NCI-H146 treated with DMSO at 0.1 percent for 48 hours (cell line): ENCODE data around the gene FMNL1.
"Not testable (repeated sequence)": the region's sequence is repeated elsewhere in the genome, so short reads cannot be mapped to it uniquely, and the experiment has no call there.

ENCODE experiments used
- DNase-seq: peaks from one replicate; lab custom pipeline; 2025; ENCODE audit not compliant: unreplicated experiment; lab: John Stamatoyannopoulos, UW

FMNL1 gene

GRCh38 chr17:45234641-45235415 is 13.1 kb downstream of the FMNL1 start:
- peak; percentile 70 for DNase-seq

GRCh38 chr17:45235416-45236281 is 14.0 kb downstream of the FMNL1 start:
- DNase-seq: peak; percentile 48

DNA sequence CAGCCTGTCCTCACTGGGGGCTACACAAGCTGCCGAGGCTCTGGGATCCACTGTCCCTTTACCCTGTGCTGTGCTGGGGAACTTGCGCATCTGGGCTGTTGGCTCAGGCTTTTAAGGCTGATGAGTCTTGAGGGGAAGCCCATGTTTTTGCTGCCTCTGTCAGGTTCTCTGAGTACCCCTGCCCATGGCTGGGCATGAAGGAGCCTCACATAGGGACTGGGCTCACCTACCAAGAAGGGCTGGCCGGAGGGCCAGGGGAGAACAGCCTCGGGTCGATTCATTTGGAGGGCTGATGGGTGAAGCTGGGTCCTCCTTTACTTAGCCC is 14.6 kb downstream of the FMNL1 start:
- no peak for DNase-seq

- no peak for DNase-seq
Observed at GRCh38 chr17:45237686-45238085, 16.0 kb downstream of the FMNL1 start.

DNA sequence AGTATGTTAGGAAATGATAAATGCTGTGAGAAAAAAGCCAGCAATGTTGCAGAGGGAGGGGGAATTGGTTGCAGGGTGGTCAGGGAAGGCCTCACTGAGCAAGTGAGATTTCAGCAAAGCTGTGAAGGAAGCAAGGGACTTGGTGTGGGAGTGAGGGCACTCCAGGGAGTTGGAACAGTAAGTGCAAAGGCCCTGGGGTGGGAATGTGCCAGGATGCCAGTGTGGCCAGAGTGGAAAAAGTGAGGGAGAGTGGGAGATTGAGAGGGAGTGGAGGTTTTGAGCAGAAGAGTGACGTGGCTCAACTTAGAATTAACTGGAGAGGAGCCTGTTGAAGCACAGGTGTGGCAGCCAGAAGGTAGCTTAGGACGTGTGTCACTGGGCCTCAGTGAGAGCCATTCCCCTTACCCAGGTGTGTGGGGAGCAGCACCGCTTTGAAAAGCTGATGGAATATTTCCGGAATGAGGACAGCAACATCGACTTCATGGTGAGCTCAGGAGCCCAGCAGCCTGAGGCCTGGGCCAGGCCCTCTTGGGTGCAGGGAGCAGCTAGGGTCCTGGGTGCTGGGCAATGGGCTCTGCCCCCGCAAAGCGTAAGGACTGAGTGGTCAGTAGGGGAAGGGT is 16.6 kb downstream of the FMNL1 start:
- no peak for DNase-seq

- no peak for DNase-seq
Observed at GRCh38 chr17:45240905-45241327, 19.2 kb downstream of the FMNL1 start.

DNA sequence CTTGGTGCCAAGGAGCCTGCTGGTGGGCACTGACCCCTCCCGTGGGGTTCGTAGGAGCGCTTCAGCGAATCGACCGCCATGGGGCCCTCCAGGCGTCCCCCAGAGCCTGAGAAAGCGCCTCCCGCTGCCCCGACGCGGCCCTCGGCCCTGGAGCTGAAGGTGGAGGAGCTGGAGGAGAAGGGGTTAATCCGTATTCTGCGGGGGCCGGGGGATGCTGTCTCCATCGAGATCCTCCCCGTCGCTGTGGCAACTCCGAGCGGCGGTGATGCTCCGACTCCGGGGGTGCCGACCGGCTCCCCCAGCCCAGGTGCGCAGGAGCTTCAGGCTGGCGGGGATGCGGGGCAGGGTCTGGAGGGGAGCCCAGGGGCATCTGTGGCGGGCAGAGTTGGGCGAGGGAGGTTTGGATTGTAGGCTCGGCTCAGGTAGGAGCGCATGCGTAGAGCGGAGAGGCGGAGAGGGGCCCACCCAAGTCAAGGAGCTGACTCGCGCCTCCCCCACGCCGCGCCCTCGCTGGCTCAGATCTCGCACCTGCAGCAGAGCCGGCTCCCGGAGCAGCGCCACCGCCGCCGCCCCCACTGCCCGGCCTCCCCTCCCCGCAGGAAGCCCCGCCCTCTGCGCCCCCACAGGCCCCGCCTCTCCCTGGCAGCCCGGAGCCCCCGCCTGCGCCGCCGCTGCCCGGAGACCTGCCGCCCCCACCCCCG is 19.8 kb downstream of the FMNL1 start:
- peak; percentile 18 for DNase-seq

GRCh38 chr17:45242029-45242414 is 20.3 kb downstream of the FMNL1 start:
- no peak for DNase-seq

DNA sequence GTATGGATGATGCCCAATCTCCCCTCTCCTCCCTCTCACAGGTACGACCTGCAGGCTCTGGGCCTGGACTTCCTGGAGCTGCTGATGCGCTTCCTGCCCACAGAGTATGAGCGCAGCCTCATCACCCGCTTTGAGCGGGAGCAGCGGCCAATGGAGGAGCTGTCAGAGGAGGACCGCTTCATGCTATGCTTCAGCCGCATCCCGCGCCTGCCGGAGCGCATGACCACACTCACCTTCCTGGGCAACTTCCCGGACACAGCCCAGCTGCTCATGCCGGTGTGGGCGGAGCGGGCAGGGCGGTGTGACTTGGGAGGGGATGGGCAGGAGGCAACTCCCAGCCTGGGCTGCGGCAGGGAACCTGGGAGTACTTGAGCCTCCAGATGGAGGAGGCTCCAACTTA is 22.1 kb downstream of the FMNL1 start:
- DNase-seq: no peak

DNA sequence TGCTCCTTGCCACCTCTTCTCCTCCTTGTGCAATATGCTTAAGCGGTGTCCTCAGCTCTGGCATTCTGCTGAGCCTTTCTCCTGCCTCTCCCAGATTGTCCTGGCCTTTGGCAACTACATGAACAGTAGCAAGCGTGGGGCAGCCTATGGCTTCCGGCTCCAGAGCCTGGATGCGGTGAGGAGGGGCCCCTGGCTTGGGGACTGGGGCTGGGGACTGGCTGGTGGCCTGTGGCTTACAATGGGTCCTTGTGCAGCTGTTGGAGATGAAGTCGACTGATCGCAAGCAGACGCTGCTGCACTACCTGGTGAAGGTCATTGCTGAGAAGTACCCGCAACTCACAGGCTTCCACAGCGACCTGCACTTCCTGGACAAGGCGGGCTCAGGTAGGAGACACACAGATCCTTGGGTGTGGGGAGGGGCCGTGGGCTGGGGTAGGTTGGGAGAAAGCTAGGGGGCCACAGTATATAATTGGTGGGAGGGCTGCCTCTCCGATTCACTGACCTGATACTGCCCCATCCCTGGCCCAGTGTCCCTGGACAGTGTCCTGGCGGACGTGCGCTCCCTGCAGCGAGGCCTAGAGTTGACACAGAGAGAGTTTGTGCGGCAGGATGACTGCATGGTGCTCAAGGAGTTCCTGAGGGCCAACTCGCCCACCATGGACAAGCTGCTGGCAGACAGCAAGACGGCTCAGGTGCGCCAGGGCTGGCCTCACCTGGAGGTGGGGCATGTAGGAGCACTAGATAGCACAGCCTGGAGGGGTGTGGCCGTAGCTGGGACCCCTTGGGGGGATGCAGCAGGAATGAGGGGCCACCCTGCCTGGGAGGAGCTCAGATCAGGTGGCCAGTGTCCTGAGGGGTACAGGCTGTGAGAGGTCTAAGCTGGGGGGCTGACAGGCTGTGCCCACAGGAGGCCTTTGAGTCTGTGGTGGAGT is 23.3 kb downstream of the FMNL1 start:
- DNase-seq: no peak

GRCh38 chr17:45246338-45246737 is 24.7 kb downstream of the FMNL1 start:
- DNase-seq: no peak

DNA sequence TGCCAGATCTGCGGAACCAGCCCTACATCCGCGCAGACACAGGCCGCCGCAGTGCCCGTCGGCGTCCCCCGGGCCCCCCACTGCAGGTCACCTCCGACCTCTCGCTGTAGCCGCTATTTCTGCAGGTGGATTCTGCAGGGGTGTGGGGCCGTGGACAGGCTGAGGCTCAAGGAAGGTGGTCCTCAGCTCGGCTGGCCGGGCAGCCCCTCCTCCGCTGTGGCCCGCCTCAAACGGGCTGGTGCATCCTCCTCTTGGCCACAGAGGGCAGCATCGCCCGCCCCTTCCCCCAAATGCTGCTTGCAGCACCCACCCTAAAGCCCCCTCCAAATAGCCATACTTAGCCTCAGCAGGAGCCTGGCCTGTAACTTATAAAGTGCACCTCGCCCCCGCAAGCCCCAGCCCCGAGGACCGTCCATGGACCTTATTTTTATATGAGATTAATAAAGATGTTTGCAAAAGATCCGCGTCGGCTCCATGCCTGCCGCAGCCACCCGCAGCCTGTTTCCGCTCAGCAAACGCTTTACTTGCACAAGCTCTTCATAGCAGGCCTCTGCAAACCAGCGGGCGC is 25.3 kb downstream of the FMNL1 start:
- DNase-seq: peak; percentile 63

GRCh38 chr17:45247429-45248131 is 25.9 kb downstream of the FMNL1 start:
- DNase-seq: peak; percentile 96

DNA sequence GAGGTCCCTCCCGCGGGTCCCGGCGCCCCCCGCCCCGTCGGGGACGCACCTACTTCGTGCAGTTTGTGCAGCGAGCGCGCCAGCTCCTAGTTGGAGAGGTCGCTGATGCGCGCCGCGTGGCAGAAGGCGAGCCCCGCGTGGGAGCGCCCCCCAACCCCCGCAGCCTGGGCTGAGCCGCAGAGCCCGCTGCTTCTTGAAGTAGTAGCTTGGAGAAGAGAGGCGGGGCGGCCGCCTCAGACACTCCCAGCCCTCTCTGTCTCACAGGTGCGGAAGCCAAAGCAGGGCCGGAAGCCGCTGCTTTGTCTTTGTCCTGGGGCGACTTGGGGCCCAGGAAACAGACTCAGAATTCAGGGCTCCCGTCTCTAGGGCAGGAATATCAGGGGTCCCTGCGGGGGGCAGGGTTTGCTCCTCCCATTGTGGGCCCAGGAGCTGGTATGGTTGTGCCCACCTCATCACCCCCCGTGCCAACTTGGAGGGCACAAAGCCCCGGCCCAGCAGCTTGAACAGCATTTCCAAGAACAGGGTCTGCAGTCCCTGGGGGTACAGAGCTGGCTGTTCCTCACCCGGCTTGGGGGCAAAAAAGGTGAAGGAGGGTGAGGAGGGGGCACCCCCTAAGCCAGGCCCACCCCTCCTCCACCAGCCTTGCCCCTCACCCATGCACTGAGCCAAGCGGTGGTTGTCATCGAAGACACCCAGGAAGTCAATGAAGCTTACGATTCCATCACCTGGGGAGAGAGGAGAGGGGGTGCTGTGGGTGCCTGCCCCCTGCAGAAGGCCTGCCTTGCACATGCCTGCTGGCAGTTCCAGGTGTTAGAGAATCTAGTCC is 26.7 kb downstream of the FMNL1 start:
- peak; percentile 32 for DNase-seq

DNA sequence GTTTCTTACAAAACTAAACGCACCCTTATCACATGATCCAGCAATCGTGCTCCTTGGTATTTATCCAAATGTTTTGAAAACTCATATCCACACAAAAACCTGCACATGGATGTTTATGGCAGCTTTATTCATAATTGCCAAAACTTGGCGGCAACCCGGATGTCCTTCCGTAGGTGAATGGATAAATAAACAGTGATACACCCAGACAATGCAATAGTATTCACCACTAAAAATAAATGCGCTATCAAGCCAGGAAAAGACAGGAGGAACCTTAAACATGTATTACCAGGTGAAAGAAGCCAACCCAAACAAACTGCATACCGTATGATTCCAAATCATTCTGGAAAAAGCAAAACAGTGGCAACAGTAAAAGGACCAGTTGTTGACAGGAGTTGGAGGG is 30.2 kb downstream of the FMNL1 start:
- no peak for DNase-seq

DNA sequence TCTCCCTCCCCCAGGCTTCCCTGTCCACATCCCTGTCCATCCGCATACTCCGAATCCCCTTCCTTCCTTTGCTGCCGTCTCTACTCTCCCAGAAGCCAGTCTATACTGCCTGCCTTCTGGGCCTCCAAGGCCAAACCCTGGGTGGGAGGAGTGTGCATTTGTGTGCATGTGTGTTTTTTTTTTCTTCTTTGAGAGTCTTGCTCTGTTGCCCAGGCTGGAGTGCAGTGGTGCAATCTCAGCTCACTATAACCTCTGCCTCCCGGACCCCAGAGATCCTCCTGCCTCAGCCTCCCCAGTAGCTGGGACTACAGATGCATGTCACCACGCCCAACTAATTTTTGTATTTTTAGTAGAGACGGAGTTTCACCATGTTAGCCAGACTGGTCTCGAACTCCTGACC is 31.6 kb downstream of the FMNL1 start:
- not testable (repeated sequence) for DNase-seq

DNA sequence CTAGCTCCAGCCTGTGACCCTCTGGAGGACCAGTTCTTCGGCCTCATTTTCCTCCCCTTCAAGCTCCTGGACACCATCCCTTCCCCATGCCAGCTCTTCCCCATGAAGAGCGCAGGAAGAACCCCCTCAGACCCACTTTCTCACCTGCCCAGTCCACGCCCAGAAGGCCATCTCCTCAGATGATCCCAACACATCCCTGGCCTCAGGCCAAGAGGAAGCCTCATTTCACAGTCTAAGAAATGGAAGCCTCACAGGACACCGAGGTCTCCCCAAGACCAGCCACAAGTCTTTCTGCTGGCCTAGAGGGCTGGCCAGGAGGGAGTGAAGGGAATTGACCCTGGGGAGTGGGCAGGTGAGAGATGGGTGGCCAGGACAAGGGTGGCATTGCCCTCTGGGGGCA is 32.2 kb downstream of the FMNL1 start:
- no peak for DNase-seq

DNA sequence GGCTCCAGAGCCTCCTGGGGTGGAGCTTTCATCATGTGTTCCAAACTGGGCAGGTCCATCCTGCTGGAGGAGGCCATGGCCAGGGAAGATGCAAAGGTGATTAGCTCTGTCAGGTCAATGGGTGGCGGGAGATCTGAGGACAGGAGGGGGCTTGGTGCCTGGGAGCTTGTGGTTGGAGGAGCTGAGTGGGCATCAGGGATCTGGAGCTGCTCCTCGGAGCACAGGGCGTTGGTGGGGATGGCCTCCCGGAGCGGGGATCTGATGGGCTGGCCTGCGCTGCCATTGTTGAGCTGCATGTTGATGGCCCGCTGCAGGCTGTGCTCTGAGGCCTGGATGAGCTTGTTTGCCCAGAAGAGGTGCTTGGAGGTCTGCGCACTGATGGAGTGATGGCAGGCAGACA is 33.7 kb downstream of the FMNL1 start:
- DNase-seq: no peak
